ENCODE measurements around the gene IL15RA.

- TF ChIP-seq POLR2A (IDR thresholded peaks at IDR 0.05), result no peak
- TF ChIP-seq POLR2AphosphoS5 (IDR thresholded peaks at IDR 0.05), result no peak
- TF ChIP-seq CTCF (IDR thresholded peaks at IDR 0.05), result no peak
- no peak for TF ChIP-seq EP300 (IDR thresholded peaks at IDR 0.05)
These were observed 66.8 kb downstream of the IL15RA start for GRCh38 chr10:5910323-5911100.
